Endothelial cell of umbilical vein (primary cell): ENCODE results near the gene GAS7. TPM values are rescaled to one million over a fixed set of nuclear protein-coding genes. Genes with fewer than 3 reads are reported as not detected.

ENCODE experiments used
- BruUV-seq: library from RNA; stranded (reverse); fragments of 400-500 nt; replicated peaks from 2 replicates; lab custom pipeline; 2021; lab: Mats Ljungman, UMichigan
- CTCF ChIA-PET: fragments of 300-600, 350-600 bp; sonication (Branson Sonifier 250); formaldehyde crosslinking; loops from one replicate; lab custom pipeline; 2021; ENCODE audit warnings: antibody characterized with exemption, inconsistent platforms; lab: Charles Lee
- POLR2A ChIA-PET: fragments of 300-600, 350-600 bp; sonication (Branson Sonifier 250); formaldehyde crosslinking; loops from one replicate; lab custom pipeline; 2021; ENCODE audit warnings: antibody characterized with exemption, inconsistent platforms; lab: Charles Lee
- DNase-seq: peaks from one replicate; pipeline ENCODE4 v3.0.0-alpha.2; 2011; ENCODE audit warnings: low read depth, low spot score
- FAIRE-seq: peaks from 2 replicates; lab custom pipeline; 2011; peaks lifted over from hg19 to GRCh38; lab: Jason Lieb, UNC
- H2AFZ ChIP-seq: 2 replicates; pipeline ENCODE4 v1.6.0; 2012; ENCODE audit warnings: low read depth, low read length, control low read depth, inconsistent platforms
- H3K27ac ChIP-seq: 2 replicates; pipeline ENCODE4 v1.5.1; 2011; ENCODE audit warnings: low read depth, mild to moderate bottlenecking, control low read depth, low read length, moderate library complexity; ENCODE audit not compliant: insufficient read depth
- H3K27me3 ChIP-seq, 2 experiments: 2 replicates each; pipeline versions ENCODE4 v1.6.0 to v1.6.1; 2011; ENCODE audit warnings: low read length in 2 of 2, mixed read lengths in 1 of 2; ENCODE audit not compliant: control insufficient read depth in 2 of 2, insufficient read depth in 2 of 2
- H3K36me3 ChIP-seq, 2 experiments: 2 replicates in 1 of 2; 3 replicates in 1 of 2; pipeline ENCODE4 v1.5.1; 2011; ENCODE audit warnings: low read length in 2 of 2, mild to moderate bottlenecking in 1 of 2, moderate library complexity in 1 of 2; ENCODE audit not compliant: control insufficient read depth in 2 of 2, insufficient read depth in 2 of 2; ENCODE audit errors: extremely low read depth in 1 of 2
- H3K4me1 ChIP-seq: 3 replicates; pipeline ENCODE4 v1.5.1; 2011; ENCODE audit warnings: mild to moderate bottlenecking, low read length; ENCODE audit not compliant: control insufficient read depth, insufficient read depth; ENCODE audit errors: extremely low read depth
- H3K4me2 ChIP-seq: 2 replicates; pipeline ENCODE4 v1.6.1; 2011; ENCODE audit warnings: low read length, control low read depth, mixed read lengths; ENCODE audit not compliant: insufficient read depth
- H3K4me3 ChIP-seq, 3 experiments: fragments of 200-600 bp in 1 of 3; sonication (generic), shearing (Covaris generic) in 1 of 3; replicated peaks in 1 of 3; 2 replicates each; pipeline ENCODE4 v1.5.1; 2011 to 2016; ENCODE audit warnings: control low read depth in 3 of 3, low read length in 3 of 3, mild to moderate bottlenecking in 2 of 3, inconsistent platforms in 1 of 3, low read depth in 1 of 3, moderate library complexity in 1 of 3; ENCODE audit not compliant: insufficient read depth in 1 of 3
- H3K79me2 ChIP-seq: 2 replicates; pipeline ENCODE4 v1.6.0; 2012; ENCODE audit warnings: low read length, inconsistent platforms; ENCODE audit not compliant: control insufficient read depth, insufficient read depth
- H3K9ac ChIP-seq: replicated peaks from 2 replicates; pipeline ENCODE3; 2011; ENCODE audit warnings: low read length, control low read depth; ENCODE audit not compliant: insufficient read depth; ENCODE audit errors: extremely low read depth
- H3K9me1 ChIP-seq: replicated peaks from 3 replicates; pipeline ENCODE4 v1.6.0; 2011; ENCODE audit warnings: mild to moderate bottlenecking, low read length; ENCODE audit not compliant: control insufficient read depth, insufficient read depth; ENCODE audit errors: extremely low read depth
- H3K9me3 ChIP-seq: replicated peaks from 2 replicates; pipeline ENCODE4 v1.5.1; 2012; ENCODE audit warnings: low read length, inconsistent platforms; ENCODE audit not compliant: control insufficient read depth, insufficient read depth
- H4K20me1 ChIP-seq: replicated peaks from 2 replicates; pipeline ENCODE3; 2011; ENCODE audit warnings: mild to moderate bottlenecking, low read length; ENCODE audit not compliant: control insufficient read depth, insufficient read depth; ENCODE audit errors: extremely low read depth
- CTCF ChIP-seq, 2 donors: IDR thresholded peaks; 1 replicate in 1 of 2; 2 replicates in 1 of 2; pipeline ENCODE4 v1.5.1; 2011; ENCODE audit warnings: low read length in 2 of 2, mild to moderate bottlenecking in 2 of 2, moderate library complexity in 2 of 2, control low read depth in 1 of 2, inconsistent platforms in 1 of 2, low read depth in 1 of 2; ENCODE audit not compliant: insufficient read depth in 1 of 2; ENCODE audit errors: extremely low read depth in 1 of 2
- EZH2 ChIP-seq: IDR thresholded peaks from 2 replicates; pipeline ENCODE4 v1.6.1; 2012; ENCODE audit warnings: borderline replicate concordance, low read depth, mild to moderate bottlenecking, moderate library complexity, low read length, inconsistent platforms; ENCODE audit not compliant: severe bottlenecking
- FOS ChIP-seq: IDR thresholded peaks from 2 replicates; pipeline ENCODE4 v1.6.1; 2011; ENCODE audit warnings: mild to moderate bottlenecking, low read length, moderate library complexity, borderline replicate concordance; ENCODE audit not compliant: insufficient read depth
- GATA2 ChIP-seq: IDR thresholded peaks from 2 replicates; pipeline ENCODE4 v1.7.0; 2011; ENCODE audit warnings: low read depth, mild to moderate bottlenecking, moderate library complexity, mixed read lengths, low read length; ENCODE audit not compliant: insufficient read length, insufficient read depth
- JUN ChIP-seq: IDR thresholded peaks from 2 replicates; pipeline ENCODE4 v1.6.1; 2011; ENCODE audit warnings: borderline replicate concordance, low read depth; ENCODE audit not compliant: insufficient read length, insufficient read depth
- MAX ChIP-seq: IDR thresholded peaks from 2 replicates; pipeline ENCODE4 v1.6.1; 2011; ENCODE audit not compliant: insufficient read depth, insufficient read length
- MYC ChIP-seq: IDR thresholded peaks from one replicate; pipeline ENCODE4 v1.6.1; 2011; ENCODE audit warnings: mild to moderate bottlenecking, low read depth, low read length
- POLR2A ChIP-seq: IDR thresholded peaks from 2 replicates; pipeline ENCODE4 v1.6.1; 2012; ENCODE audit warnings: low read depth, mild to moderate bottlenecking, control low read depth, low read length
- POLR2AphosphoS5 ChIP-seq: IDR thresholded peaks from 2 replicates; pipeline ENCODE4 v1.6.1; 2012; ENCODE audit warnings: low read depth, mild to moderate bottlenecking, control low read depth, low read length, moderate library complexity; ENCODE audit not compliant: insufficient read depth
- dilution Hi-C: fragments of 300-500 bp; cut with MboI; formaldehyde crosslinking; loops from one replicate; pipeline ENCODE4 v1.15.0; 2019; ENCODE audit warnings: low sequenced_read_pairs; ENCODE audit not compliant: extremely low pct_ligation_motif_present
- intact Hi-C: fragments of 100-400 bp; cut with micrococcal nuclease; formaldehyde crosslinking; loops from one replicate; pipeline ENCODE4 v1.10.0; 2022
- polyA plus RNA-seq, 4 experiments: library from polyadenylated mRNA; depleted of rRNA in 3 of 4; stranded (reverse) in 3 of 4; unstranded in 1 of 4; fragments of >200 nt; gene quantifications; 2 replicates each; pipeline versions ENCODE4 v1.2.1 to v1.2.3, GENCODE V29; 2011 to 2012; ENCODE audit warnings: missing spikeins in 1 of 4
- total RNA-seq: library from RNA; stranded (reverse); gene quantifications from 2 replicates; pipeline ENCODE4 v1.2.3, GENCODE V29; 2021

The GAS7 gene
- total and polyA plus RNA-seq, 2 donors (not counting 3 experiments of a cell fraction or from before 2014, with no cell fraction given): not detected

DNA sequence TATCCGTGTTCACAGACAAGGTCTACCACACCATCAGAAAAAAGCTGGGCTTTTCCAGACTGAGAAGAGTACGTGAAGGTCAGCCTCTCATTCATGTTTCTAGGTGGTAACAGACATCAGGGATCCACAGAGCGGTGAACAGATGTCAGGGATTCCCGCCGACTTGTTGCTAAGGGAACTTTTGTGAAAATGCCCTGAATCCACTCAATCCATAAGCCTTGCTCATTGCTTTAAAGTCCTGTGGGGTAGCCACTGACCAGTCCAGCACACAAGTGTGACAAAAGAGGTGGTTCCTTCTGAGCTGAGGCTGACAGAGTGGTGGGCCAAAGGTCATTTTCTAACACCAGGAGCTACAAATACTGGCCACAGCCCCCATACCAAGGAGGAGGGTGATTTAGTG lies 5.9 kb downstream of the GAS7 start:
- TF ChIP-seq JUN (no peak), EZH2 (no peak), GATA2 (no peak), CTCF (IDR thresholded peaks at IDR 0.05; ENCODE audit: extremely low read depth in 1 of 2, insufficient read depth in 1 of 2, low read depth in 1 of 2, low read length in 2 of 2) (no peak), MYC (no peak), POLR2AphosphoS5 (no peak), POLR2A (no peak), FOS (no peak), MAX (no peak)
- CTCF ChIA-PET: no interaction called here
- POLR2A ChIA-PET: no interaction called here

More for the DNA sequence above, 5.9 kb downstream of the GAS7 start:
- Histone ChIP-seq H3K36me3 (no peaks in the 10 kb centered on the region), H3K4me1 (no peaks in the 10 kb centered on the region), H2AFZ (no peak overlapping the region), H3K27ac (no peak overlapping the region), H3K9me3 (peaks cover 3% of the 10 kb centered on the region), H3K27me3 (no peaks in the 10 kb centered on the region), H3K79me2 (no peaks in the 10 kb centered on the region), H4K20me1 (no peaks in the 10 kb centered on the region), H3K9me1 (no peaks in the 10 kb centered on the region), H3K4me3 (no peak overlapping the region), H3K9ac (no peak overlapping the region), H3K4me2 (no peak overlapping the region)
- dilution Hi-C loops: no loop called here
- intact Hi-C loops: no loop called here
- DNase-seq (no peak), FAIRE-seq (no peak)
- BruUV-seq: no TSS peak
